ENCODE measurements around the gene MAGI2.
"Not testable (repeated sequence)": the region's sequence is repeated elsewhere in the genome, so short reads cannot be mapped to it uniquely, and the experiment has no call there.

Gene MAGI2

DNA sequence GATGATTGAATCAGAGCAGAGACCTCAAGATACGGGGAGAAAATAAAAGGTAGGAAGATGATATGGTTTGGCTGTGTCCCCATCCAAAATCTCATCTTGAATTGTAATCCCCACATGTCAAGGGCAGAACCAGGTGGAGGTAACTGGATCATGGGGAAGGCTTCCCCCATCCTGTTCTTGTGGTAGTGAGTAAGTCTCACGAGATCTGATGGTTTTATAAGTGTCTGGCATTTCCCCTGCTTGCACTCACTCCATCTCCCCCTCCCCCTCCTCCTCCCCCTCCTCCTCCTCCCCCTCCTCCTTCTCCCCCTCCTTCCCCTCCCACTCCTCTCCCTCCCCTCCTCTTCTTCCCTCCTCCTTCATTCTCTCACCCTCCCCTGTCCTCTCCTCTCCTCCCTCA, 950.2 kb downstream of the MAGI2 start:
- not testable (repeated sequence) for DNase-seq (ENCODE audit: low read depth in 4 of 4, low spot score in 1 of 4)

DNA sequence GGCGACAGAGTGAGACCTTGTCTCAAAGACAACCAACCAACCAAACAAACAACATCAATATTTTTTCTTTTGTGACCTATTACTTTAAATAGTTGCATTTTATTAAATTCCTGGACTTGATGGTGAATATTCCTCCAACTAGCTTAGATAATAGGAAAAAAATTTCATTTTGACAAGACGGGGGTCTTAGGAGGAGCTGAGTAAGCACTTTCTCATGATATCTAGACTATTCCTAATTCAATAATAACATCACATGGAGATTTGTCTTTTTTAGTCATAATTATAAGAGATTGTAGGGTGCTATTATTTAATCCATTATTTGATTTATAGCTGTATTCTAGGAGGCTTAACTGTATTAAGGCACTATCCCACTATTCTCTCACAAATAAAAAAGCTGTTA, 952.4 kb downstream of the MAGI2 start:
- DNase-seq (ENCODE audit: low read depth in 4 of 4, low spot score in 1 of 4) = no peak

DNA sequence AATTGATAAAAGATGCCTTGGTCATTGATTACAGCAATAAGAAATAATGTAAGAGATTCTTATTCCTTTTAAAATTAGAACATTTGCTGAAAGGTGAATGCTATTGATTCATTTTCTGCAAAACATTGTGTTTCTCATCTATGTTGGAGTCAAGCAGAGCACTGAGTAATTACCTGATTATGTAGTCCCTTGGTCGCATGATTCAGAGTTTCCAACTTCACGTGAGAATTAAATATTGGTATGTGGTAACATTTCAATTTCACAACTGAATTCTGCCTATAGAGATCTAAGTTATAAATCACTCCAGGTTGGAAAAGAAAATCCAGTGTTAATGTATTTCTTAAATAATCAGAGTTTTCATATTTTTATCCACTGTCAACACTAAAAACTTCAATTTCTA, 953.5 kb downstream of the MAGI2 start:
- no peak for DNase-seq (ENCODE audit: low read depth in 4 of 4, low spot score in 1 of 4)

DNA sequence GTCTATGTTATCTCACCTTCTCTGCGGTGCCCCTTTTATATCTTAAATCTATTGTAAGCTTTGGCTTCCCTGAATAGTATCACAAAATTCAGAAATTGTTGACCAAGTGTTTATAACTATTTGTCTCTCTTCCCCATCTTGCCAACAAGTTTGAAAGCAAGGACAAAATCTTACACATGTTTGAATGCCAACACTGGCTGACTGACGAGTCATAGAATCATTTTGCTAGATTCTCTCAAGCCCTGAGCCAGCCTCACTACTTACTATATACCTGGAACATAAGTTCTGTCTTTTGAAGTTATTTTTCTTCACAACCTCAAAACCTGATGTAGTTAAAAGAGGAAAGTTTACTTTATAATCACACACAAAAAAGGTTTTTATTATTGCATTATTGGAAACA, 954.2 kb downstream of the MAGI2 start:
- no peak for DNase-seq (ENCODE audit: low read depth in 4 of 4, low spot score in 1 of 4)

DNA sequence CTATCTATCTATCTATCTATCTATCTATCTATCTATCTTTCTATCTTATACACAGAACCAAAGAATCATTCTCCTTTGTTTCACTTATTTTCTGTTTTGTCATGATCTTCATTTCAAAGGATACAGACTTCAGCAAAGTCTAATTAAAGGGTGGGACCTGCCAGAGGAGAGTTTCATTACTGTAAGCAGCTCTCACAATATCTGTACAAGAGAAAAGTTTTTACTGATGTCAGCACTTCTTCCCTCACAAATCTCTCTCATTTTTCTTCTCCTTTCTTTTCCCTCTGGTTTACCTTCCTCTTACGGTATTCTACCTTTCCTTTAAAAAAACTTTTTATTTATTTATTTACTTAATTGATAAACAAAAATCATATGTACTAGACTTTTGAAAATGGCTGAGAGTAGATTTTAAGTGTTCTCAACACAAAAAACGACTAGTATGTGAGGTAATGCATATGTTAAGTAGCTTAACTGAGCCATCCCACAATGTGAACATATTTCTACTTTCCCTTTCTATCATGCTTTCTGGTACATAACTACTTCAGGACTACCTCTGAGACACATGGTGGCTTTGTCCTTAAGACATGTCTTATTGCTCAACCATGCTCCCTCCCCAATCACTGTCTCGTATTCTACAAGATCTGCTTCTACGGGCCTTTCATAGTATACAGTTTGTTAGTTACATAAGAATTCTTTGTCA, 955.6 kb downstream of the MAGI2 start:
- no peak for DNase-seq (ENCODE audit: low read depth in 4 of 4, low spot score in 1 of 4)

DNA sequence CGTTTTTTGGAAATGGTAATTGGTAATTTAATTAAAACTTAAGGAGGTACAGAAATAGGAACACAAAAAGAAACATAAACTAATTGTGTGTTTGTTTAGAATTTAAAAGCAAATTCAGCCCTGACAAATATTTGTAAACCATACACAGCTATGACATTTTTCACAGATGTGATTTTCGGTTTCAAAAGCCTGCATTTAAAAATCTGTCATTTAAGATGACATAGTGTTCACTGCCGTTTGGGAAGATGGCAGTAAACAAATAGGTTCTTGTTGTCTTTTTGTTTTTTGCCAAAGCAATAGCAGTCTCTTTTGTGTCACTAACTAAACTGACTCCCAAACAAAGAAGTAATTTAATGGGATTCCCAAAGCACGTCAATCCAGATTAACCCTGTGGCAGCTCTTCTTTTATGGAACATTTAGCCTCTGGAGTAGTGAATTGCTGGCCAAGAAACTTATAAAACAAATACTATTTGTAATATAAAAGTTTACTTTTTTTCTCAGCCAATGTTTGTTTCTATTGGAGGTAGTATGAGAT, 957.3 kb downstream of the MAGI2 start:
- no peak for DNase-seq (ENCODE audit: low read depth in 4 of 4, low spot score in 1 of 4)

DNA sequence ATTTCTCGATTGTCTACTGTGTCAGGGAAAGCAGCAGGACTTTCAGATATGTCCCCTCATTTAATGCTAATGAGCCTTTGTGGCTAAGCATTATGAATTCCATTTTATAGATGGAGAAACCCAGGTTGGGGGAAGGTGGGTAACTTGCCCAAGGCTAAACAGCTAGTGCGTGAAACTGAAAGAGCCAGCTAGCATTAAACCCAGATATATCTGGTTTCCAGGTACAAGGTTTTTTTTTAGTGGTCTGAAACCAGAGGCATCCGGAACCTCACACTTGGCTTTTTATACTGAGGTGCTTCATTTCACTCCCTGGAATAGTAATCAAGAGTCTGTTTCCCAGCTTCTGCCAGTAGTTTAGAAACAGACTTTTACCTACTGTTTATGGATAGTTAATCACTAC, 960.1 kb downstream of the MAGI2 start:
- no peak for DNase-seq (ENCODE audit: low read depth in 4 of 4, low spot score in 1 of 4)

DNA sequence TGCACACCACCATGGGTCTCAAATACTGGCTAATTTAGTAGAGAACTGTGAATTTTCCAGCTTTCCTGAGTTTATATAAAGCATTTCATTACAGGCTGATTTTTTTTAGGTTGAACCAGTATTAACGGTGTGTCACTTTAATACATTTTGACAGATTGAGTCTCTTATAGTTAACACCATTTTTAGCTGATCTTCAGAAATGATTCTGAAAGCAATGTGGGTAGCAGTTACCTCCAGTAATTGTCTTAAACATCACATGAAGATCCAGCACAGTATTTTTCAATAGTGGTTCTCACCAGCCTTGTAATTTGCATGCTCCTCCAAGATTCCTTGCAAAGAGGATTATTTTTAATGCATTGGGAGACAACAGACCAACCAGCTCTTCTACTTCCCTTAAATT, 961.3 kb downstream of the MAGI2 start:
- DNase-seq (ENCODE audit: low read depth in 4 of 4, low spot score in 1 of 4) = no peak

DNA sequence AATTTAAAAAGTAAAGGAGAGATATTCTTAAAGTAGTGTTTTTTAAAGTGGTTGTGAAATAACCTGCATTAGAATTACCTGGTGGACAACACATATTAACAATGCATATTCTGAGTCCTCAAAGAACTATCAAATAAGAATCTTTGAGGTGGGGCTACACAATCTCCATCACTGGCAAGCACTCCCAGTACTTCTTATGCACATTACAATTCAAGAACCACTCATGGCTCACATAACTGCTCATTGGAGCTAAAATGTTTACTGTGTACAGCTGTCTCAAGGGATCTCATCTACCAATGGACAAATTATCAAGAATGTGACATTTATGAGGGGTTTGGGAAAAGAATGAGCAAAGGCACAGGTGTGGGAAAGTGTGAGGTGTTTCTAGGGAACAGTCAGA, 962.9 kb downstream of the MAGI2 start:
- no peak for DNase-seq (ENCODE audit: low read depth in 4 of 4, low spot score in 1 of 4)

DNA sequence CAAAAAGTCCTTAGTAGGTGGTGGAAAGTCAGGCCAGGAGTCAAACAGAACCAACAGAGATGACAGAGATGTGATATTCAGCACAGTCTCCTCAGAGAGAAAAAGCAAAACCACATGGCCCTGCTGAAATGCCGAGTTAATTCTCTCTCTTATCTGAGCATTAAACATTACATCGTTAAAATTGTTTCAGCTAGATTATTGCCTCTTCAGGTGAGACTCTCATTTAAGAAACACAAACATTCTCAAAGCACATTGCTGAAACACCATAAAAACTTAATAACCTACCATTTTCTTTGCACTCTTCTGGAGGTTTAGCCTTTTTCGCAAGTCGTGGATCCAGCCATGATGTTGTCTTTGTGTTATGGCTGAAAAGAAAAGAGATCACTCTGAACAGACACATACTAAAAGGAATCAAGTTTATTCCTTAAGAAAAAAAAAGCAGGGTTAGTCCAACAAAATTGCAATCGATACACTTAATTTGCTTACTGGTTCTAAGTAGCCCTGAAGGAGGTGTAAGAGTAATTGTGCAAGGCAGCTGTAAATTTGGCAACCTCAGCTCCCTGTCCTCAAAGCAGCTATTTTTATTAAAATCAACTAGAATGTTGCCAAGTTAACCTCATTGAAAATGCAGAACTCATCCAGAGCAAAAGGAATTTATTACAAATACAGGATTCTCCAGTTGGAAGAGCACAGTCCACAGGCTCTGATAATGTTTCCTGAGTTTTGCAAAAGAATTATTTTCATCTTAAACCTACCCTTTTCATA, 963.8 kb downstream of the MAGI2 start:
- no peak for DNase-seq (ENCODE audit: low read depth in 4 of 4, low spot score in 1 of 4)

DNA sequence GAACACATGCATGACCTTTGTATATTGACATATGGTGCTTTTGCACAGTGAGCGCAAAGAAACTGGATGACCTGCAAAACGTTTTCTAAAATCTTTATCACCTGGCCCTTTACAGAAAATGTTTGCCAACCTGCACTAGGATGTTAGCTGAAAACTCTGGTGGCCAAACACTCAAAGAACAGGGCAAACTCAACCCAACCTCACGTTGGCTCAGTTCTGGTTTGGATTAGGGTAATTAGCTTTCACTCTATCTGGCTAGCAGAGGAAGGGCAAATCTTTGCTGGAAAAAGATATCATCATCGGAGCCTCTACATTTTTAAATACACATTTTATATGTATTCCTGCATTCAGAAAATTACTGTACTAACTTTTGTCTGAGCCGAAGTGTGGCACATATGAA, 966.0 kb downstream of the MAGI2 start:
- DNase-seq (ENCODE audit: low read depth in 4 of 4, low spot score in 1 of 4) = no peak

DNA sequence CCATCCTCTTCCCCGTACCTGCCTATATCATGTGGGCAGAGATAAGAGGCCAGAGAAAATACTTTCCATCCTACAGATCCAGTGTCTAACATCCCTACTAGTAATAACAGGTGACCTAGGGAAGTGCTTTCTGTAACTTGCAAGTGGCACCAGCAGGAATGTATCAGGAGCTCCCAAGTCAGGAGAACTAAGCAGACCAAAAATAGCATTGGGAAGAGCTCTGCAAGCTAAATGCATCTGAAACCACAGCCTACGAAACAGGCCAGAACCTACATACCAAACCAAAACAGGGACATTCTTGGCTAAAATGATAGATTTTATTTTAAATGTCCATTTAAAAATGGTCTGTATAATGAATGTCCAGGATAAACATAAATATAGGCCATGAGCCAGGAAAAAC, 974.1 kb downstream of the MAGI2 start:
- DNase-seq (ENCODE audit: low read depth in 4 of 4, low spot score in 1 of 4) = no peak

DNA sequence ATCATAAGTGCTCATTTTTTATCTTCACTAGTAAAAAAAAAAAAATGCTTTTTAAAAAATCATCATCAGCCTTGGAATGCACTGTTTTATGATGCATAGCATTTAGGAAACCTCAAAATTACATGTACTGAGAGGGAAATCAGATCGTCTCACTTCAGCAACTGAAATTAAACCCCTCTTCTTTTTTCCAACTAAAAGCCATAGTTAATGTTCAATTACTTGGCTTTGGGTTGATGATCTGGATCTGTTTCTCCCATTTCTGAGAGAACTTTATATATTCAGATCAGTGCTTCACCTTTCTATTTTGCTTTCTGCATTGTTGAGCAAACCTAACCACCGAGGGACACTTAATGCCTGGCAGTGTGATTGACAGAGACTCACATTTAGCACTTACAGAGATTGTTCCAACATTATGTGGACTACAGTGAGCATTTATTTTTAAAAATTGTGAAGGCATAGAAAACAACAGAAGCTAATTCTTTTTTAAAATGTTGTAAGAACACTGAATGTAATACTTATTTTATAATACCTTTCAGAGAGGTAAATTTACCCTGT, 976.5 kb downstream of the MAGI2 start:
- no peak for DNase-seq (ENCODE audit: low read depth in 4 of 4, low spot score in 1 of 4)

DNA sequence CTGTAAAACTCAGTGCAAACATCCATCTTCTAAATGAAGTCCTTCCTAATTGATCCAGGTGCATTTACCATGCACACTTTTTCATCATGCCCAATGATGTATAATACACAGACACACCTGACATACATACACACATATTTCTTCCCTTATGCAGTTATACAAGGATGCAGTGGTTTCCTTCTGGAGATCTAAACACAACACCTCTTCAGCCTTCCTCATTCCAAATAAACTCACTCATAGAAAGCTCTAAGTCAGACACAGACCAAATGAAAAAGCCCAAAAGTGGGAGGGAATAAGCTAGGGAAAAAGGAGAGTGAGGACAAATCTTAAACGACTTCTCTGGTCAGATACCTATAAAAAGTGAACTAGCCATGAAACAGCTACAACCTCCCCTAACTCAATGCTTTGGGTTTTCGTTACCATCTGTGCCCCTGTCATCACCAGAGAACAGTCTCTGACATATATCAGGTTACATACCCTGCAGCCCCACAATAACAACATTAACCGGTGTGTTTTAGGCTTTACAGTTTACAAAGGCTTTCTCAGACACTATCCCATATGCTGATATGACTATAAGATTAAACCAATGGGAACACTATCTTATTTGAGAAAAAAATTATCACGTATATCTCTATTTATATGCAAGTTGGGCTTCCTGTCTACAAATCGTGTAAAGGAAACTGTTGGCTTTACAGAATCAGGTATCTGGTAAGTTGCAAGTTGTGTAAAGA, 979.7 kb downstream of the MAGI2 start:
- no peak for DNase-seq (ENCODE audit: low read depth in 4 of 4, low spot score in 1 of 4)

DNA sequence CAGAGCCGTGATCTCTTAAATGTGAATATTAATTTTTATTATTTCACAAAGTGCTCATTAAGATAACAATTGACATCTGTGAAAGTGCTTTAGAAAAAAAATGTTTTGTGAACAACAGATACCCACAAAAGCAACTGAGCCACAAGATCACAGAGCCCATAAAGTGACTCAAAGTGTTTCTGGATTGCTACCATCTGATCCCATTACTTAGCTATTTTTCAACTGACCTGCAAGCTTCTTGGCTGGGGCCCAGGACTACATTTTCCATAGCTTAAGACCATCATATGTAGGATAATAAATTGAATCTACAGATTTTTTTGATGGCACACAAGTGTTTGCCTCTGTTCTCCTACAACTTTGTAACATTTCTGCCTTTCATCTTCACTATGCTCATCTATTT, 980.4 kb downstream of the MAGI2 start:
- DNase-seq (ENCODE audit: low read depth in 4 of 4, low spot score in 1 of 4) = no peak

DNA sequence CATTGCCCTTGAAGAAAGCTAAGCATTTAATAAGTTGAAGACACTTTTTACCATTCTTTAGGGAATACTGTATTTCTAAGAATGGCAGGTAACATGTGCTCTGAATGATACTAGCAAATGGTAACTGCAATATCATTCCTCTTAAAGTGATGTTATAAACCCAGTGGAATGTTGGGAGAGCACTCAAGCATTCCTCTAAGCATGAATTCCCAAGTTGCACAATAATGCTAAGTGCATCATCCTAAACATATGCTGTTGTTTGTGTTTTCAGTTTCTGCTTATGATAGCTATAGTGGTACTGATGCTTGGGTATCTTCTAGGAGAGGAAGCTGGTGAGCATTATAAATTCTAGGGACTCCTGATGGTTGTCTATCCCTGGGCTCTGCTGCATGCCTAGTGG, 980.9 kb downstream of the MAGI2 start:
- no peak for DNase-seq (ENCODE audit: low read depth in 4 of 4, low spot score in 1 of 4)

DNA sequence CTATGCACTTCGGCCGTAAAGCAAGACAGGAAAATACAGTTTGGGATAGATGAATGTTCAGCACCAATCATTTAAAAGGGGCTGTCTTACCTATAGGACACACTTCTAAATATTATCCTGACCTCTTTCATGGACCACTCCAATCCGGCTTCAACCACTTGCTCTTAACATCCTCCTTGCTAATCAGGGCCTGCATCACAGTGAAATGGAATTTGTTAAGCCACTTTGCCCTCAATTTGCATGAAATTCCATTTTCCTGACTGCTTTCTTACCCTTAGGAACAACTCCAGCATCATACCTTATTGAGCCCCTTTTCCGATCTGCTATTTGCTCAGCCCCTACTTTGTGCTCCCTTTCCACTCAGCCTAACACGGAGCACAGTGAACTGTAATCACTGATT, 987.6 kb downstream of the MAGI2 start:
- no peak for DNase-seq (ENCODE audit: low read depth in 4 of 4, low spot score in 1 of 4)

DNA sequence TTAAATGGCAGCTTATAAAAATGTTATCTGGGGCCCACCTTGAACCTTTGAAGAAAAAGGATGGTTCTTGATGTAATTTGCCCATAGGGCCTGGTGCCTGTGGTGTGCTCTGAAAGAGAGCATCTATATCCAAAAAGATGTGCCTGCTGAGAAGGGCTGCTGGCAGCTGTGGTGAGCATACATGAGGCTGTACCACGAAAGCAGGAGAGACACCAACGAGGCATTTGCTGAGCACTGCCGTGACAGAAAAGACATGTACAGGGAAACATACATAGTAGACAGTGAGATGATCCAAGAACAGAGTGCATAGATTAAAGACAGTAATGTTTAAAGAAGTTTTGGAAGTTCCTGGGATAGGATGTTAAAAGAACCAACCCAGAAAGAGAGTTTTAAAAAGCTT, 990.4 kb downstream of the MAGI2 start:
- DNase-seq (ENCODE audit: low read depth in 4 of 4, low spot score in 1 of 4) = no peak

DNA sequence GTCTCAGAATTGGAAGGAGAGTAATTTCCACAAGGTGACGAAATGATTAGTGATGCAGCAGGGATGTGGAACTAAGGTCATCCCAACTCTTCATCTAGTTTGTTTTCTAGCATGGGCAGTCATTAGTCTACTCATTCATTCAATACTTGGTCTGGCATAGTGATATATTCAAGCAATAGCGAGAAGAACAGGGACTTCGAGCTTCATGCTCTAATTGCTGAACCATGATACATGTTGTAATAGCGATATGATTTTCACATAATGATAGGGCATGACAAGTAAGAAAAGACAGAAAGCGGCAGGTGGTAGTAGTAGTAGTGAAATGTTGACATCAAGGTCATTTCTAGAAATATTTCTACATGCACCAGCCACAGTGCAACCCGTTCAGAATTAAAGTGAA, 1002.8 kb downstream of the MAGI2 start:
- no peak for DNase-seq (ENCODE audit: low read depth in 4 of 4, low spot score in 1 of 4)

DNA sequence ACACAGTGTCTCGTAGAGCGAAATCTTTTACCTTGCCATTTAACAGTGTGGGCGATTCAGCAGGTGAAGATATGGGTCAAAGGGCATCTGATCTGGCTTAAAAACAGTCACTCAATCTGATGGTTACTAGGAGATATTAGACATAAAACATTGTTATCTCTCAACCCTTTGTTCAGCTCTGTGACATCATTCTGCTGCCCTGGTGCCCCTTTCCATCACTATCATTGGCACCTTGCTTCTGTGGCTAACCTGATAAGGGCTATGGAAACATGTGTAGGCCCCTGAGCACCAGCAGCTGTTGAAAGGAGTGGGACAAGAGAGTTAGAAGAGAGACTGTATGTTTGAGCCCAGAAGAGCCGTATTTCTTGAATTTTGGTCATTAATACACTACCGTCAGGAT, 1004.6 kb downstream of the MAGI2 start:
- no peak for DNase-seq (ENCODE audit: low read depth in 4 of 4, low spot score in 1 of 4)

DNA sequence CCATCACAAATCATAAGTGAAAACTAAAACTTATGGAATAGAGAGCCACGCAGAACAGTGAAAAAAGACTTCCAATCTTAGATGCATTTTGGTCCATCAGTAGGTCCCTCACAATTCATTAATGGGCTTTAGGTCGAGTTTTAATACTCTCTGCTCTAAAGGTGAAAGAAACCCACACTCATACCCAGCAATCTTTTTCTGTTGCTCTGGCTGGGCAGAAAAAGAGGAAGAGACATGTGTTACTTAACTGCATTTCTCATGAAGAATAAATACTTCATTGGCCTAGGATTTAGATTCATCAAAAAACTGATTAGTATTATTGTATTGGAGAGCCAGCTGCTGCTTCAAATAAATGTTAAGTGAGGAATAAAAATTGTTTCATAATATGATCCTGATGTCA, 1009.2 kb downstream of the MAGI2 start:
- DNase-seq (ENCODE audit: low read depth in 4 of 4, low spot score in 1 of 4) = no peak

DNA sequence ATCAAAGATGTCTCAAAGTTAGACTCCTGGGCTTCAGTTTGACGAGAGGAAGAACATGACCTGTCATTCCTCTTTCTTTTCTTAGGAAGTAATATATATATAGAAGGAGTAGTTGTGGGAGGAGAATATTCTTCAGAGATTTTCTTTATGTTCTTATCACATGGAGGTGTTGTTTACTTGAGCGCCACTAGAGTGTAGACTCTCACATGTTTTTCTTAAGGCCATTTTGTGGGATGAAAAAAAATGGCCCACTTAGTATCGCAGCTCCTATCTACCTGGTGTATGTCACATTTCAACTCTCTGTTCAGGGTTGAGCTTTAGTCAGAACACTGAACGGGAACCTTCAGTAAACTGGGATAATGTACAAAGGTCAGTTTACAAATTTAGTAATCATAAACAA, 1009.7 kb downstream of the MAGI2 start:
- no peak for DNase-seq (ENCODE audit: low read depth in 4 of 4, low spot score in 1 of 4)
